Activated CD8-positive, alpha-beta memory T cell treated with anti-CD3 and anti-CD28 coated beads, Interleukin-2, amount 50 U/mL, for 1 hour (primary cell): ENCODE data around the gene CYP26C1.
A peak's percentile ranks its signal among the peaks of the same experiment; 100 is the strongest.

Experiments used
- DNase-seq: peaks from one replicate; pipeline ENCODE4 v3.0.0-alpha.2; 2020; ENCODE audit errors: extremely low read depth

CYP26C1 gene

GRCh38 chr10:93113042-93113441 lies 52.4 kb downstream of the CYP26C1 start:
- no peak for DNase-seq

- DNase-seq = peak; percentile 13
Observed at GRCh38 chr10:93115661-93116383, 55.2 kb downstream of the CYP26C1 start.
